Vagina (tissue), 2 donors: Measurements from ENCODE around the gene PPWD1. TPM values are rescaled to one million over a fixed set of nuclear protein-coding genes. Genes with fewer than 3 reads are reported as not detected.
"Not testable (repeated sequence)": the region's sequence is repeated elsewhere in the genome, so short reads cannot be mapped to it uniquely, and the experiment has no call there.

Experiments
- DNase-seq, 2 donors: peaks; one replicate each; pipeline ENCODE4 v3.0.0-alpha.2; 2017; ENCODE audit errors: extremely low spot score in 2 of 2
- H3K27ac ChIP-seq: fragments of 200-600 bp; sonication (generic); one replicate; pipeline ENCODE4 v1.5.1; 2019
- H3K27me3 ChIP-seq: fragments of 200-600 bp; sonication (generic); one replicate; pipeline ENCODE4 v1.5.1; 2019
- H3K36me3 ChIP-seq, 2 donors: fragments of 200-600 bp; sonication (generic); one replicate each; pipeline ENCODE4 v1.5.1; 2017 to 2019
- H3K4me1 ChIP-seq: fragments of 200-600 bp; sonication (generic); one replicate; pipeline ENCODE4 v1.5.1; 2019
- H3K4me3 ChIP-seq, 2 donors: fragments of 200-600 bp; sonication (generic); 1 replicate in 1 of 2; 2 replicates in 1 of 2; pipeline ENCODE4 v1.5.1; 2016 to 2019
- H3K9me3 ChIP-seq: fragments of 200-600 bp; sonication (generic); one replicate; pipeline ENCODE4 v1.5.1; 2019
- CTCF ChIP-seq, 3 experiments: fragments of 450-650 bp in 2 of 3; fragments of 200-600 bp in 1 of 3; sonication (generic) in 1 of 3; IDR thresholded peaks; one replicate each; pipeline ENCODE4 v1.5.1; 2017 to 2019; ENCODE audit warnings: antibody characterized with exemption in 3 of 3, mild to moderate bottlenecking in 2 of 3, moderate library complexity in 2 of 3
- POLR2A ChIP-seq, 2 donors: fragments of 450-650 bp; IDR thresholded peaks; one replicate each; pipeline ENCODE4 v1.6.1; 2017; ENCODE audit warnings: antibody characterized with exemption in 2 of 2, mild to moderate bottlenecking in 2 of 2, moderate library complexity in 2 of 2
- POLR2AphosphoS5 ChIP-seq, 2 donors: sonication (generic); formaldehyde crosslinking; IDR thresholded peaks; one replicate each; pipeline ENCODE4 v1.9.0; 2017; ENCODE audit warnings: antibody characterized with exemption in 2 of 2, mild to moderate bottlenecking in 2 of 2, low read depth in 1 of 2; ENCODE audit not compliant: insufficient read depth in 1 of 2
- intact Hi-C: fragments of 100-400 bp; cut with DNase I; formaldehyde crosslinking; loops from one replicate; pipeline ENCODE4 v1.15.1; 2023
- total RNA-seq: library from RNA; depleted of rRNA; stranded (reverse); fragments of >200 nt; gene quantifications from one replicate; pipeline ENCODE4 v1.2.3, GENCODE V29; 2016

The PPWD1 gene
- total RNA-seq, 1 donor from 2014 or later: 57.0 TPM

DNA sequence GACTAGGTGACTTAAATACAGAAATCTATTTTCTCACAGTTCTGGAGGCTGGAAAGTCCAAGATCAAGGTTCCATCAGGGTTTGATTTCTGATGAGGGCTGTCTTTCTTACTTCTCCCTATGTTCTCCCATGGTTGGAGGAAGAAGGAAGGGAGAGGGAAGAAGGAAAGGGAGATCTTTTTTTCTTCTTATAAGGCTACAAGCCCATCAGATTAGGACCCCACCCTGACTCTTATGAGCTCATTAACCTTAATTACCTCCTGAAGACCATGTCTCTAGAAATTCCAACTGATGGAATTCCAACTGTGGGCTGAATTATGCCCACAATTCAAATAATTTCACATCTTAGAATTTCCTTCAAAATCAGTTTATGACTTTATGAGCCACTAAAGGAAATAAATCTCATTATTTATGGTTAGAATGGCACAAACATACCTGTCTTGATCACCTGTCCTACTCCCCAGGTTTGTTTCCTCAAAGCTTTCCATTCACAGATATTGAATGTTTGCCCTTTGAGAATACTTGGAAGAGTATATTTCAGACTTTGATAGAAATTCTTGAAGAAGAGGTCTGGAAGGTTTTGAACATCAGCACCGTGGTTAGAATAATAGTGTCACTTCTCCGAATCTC lies 7.6 kb downstream of the PPWD1 start:
- no peaks in the 10 kb centered on the region for H3K9me3 ChIP-seq
- H3K27me3 ChIP-seq: no peaks in the 10 kb centered on the region

GRCh38 chr5:65577141-65577540 lies 14.0 kb downstream of the PPWD1 start:
- DNase-seq: no peak
- no peaks in the 10 kb centered on the region for H3K4me1 ChIP-seq
- intact Hi-C loops: no loop called here
- H3K9me3 ChIP-seq: no peaks in the 10 kb centered on the region
- no peak overlapping the region for H3K4me3 ChIP-seq
- H3K27ac ChIP-seq: no peak overlapping the region
- no peak for TF ChIP-seq CTCF (IDR thresholded peaks at IDR 0.05)
- no peaks in the 10 kb centered on the region for H3K27me3 ChIP-seq
- peaks cover 0 to 43% of the 10 kb centered on the region in 2 donors for H3K36me3 ChIP-seq

More for the DNA sequence above, 7.6 kb downstream of the PPWD1 start:
- TF ChIP-seq POLR2AphosphoS5 (IDR thresholded peaks at IDR 0.05; ENCODE audit: insufficient read depth in 1 of 2, low read depth in 1 of 2): no peak
- TF ChIP-seq POLR2A (IDR thresholded peaks at IDR 0.05): no peak
- no peak for TF ChIP-seq CTCF (IDR thresholded peaks at IDR 0.05)
- intact Hi-C loops: no loop called here
- Histone ChIP-seq H3K36me3 (peaks cover 0 to 28% of the 10 kb centered on the region in 2 donors), H3K4me1 (peaks cover 7% of the 10 kb centered on the region), H3K4me3 (no peak overlapping the region), H3K27ac (no peak overlapping the region)
- no peak for DNase-seq

- no peak overlapping the region for H3K4me3 ChIP-seq
- TF ChIP-seq POLR2A (IDR thresholded peaks at IDR 0.05) (no peak), POLR2AphosphoS5 (IDR thresholded peaks at IDR 0.05; ENCODE audit: insufficient read depth in 1 of 2, low read depth in 1 of 2) (no peak)
- no peaks in the 10 kb centered on the region for H3K9me3 ChIP-seq
- intact Hi-C loops: no loop called here
- no peaks in the 10 kb centered on the region for H3K27me3 ChIP-seq
- no peaks in the 10 kb centered on the region for H3K4me1 ChIP-seq
- DNase-seq: no peak
- H3K36me3 ChIP-seq: peaks cover 0 to 65% of the 10 kb centered on the region in 2 donors
- H3K27ac ChIP-seq: no peak overlapping the region
These were observed 25.6 kb downstream of the PPWD1 start for GRCh38 chr5:65588694-65589093.

DNA sequence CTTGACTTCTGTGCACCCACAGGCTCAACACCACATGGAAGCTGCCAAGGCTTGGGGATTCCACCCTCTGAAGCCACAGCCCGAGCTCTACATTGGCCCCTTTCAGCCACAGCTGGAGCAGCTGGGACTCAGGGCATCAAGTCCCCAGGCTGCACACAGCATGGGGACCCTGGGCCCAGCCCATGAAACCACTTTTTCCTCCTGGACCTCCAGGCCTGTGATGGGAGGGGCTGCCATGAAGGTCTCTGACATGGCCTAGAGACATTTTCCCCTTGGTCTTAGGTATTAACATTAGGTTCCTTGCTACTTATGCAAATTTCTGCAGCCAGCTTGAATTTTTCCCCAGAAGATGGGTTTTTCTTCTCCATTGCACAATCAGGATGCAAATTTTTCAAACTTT lies 38.7 kb downstream of the PPWD1 start:
- H3K4me3 ChIP-seq, intact Hi-C loops, H3K27me3 ChIP-seq, H3K4me1 ChIP-seq, H3K9me3 ChIP-seq, H3K27ac ChIP-seq, DNase-seq: not testable (repeated sequence)
- H3K36me3 ChIP-seq: peaks cover 0 to 70% of the 10 kb centered on the region in 2 donors

DNA sequence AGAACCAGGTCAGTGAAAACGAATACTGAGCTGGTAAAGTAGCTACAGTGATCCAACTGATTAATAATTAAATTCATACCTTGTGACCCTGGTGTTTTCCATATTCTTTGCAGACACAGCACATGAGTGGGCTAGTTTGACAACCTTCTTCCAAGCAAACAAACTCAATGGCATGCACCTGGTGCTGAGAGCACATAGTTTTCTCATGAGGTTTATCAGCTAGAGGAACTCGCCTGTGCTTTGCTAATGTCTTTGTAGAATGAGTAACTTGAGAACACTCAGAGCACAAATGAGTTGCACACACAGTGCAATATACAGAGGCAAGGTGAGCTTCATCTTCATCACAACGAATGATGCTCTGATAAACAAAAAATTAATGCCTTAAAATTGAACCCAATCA lies 48.4 kb downstream of the PPWD1 start:
- Histone ChIP-seq H3K27me3 (no peaks in the 10 kb centered on the region), H3K9me3 (no peaks in the 10 kb centered on the region), H3K4me3 (no peak overlapping the region), H3K27ac (no peak overlapping the region), H3K4me1 (no peaks in the 10 kb centered on the region), H3K36me3 (peaks cover 0 to 62% of the 10 kb centered on the region in 2 donors)
- TF ChIP-seq POLR2AphosphoS5 (IDR thresholded peaks at IDR 0.05; ENCODE audit: insufficient read depth in 1 of 2, low read depth in 1 of 2): no peak
- no peak for TF ChIP-seq POLR2A (IDR thresholded peaks at IDR 0.05)
- TF ChIP-seq CTCF (IDR thresholded peaks at IDR 0.05): no peak
- intact Hi-C loops: no loop called here
- DNase-seq: no peak

DNA sequence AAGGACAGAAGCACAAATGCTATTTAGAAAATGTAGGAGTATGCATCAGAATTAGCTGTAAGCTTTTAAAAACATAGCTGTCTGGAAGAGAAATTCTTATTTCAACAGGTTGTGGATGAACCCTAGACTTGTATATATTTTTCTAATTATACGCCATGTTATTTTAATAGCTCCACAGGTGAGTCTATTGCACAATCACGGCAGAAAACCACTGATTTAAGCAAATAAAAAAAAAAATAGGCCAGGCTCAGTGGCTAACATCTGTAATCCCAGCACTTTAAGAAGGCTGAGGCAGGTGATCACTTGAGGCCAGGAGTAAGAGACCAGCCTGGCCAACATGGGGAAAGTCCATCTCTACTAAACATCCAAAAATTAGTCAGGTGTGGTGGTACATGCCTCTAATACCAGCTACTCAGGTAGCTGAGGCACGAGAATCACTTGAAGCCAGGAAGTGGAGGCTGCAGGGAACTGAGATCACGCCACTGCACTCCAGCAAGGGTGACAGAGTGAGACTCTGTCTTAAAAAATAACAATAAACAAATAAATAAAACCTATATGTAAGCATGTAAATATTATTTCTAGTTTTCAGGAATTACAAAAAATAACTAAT lies 49.3 kb downstream of the PPWD1 start:
- DNase-seq: no peak
- Histone ChIP-seq H3K27ac (no peak overlapping the region), H3K9me3 (no peaks in the 10 kb centered on the region), H3K36me3 (peaks cover 0 to 53% of the 10 kb centered on the region in 2 donors), H3K4me3 (no peak overlapping the region), H3K4me1 (no peaks in the 10 kb centered on the region), H3K27me3 (no peaks in the 10 kb centered on the region)
- intact Hi-C loops: no loop called here
- TF ChIP-seq POLR2A (IDR thresholded peaks at IDR 0.05) (no peak), POLR2AphosphoS5 (IDR thresholded peaks at IDR 0.05; ENCODE audit: insufficient read depth in 1 of 2, low read depth in 1 of 2) (no peak), CTCF (IDR thresholded peaks at IDR 0.05) (no peak)
